K562 (cell line): ENCODE data around the gene MYADML2. TPM values are rescaled to one million over a fixed set of nuclear protein-coding genes. Genes with fewer than 3 reads are reported as not detected.
A peak's percentile ranks its signal among the peaks of the same experiment; 100 is the strongest.

ENCODE experiments used
- BHLHE40 ChIP-seq: IDR thresholded peaks from 2 replicates; pipeline ENCODE4 v1.6.1; 2011; ENCODE audit warnings: low read length, improper control_type of control experiment
- DPF2 ChIP-seq: fragments of 450-650 bp; IDR thresholded peaks from 2 replicates; pipeline ENCODE4 v1.6.1; 2016
- ETS1 ChIP-seq: conservative IDR thresholded peaks from 2 replicates; pipeline ENCODE4 v1.6.1; 2011; ENCODE audit warnings: low read depth, mild to moderate bottlenecking, low read length; ENCODE audit not compliant: control insufficient read depth
- FOXK2 ChIP-seq, 2 experiments: fragments of 450-650 bp; IDR thresholded peaks in 1 of 2; conservative IDR thresholded peaks in 1 of 2; 2 replicates each; pipeline ENCODE4 v1.6.1; 2016; ENCODE audit warnings: low read depth in 2 of 2, mild to moderate bottlenecking in 1 of 2
- HEY1 ChIP-seq: fragments of 250-450 bp; sonication (Bioruptor Pico); IDR thresholded peaks from 2 replicates; pipeline ENCODE4 v1.5.0; 2020; ENCODE audit warnings: mild to moderate bottlenecking, moderate library complexity, borderline replicate concordance
- HMGN3 ChIP-seq: IDR thresholded peaks from 2 replicates; pipeline ENCODE4 v1.6.1; 2011; ENCODE audit warnings: borderline replicate concordance, low read depth, mild to moderate bottlenecking, mixed read lengths, low read length; ENCODE audit not compliant: insufficient read length; ENCODE audit errors: extremely low read depth
- HMGXB4 ChIP-seq: sonication (generic); formaldehyde crosslinking; IDR thresholded peaks from 2 replicates; pipeline ENCODE4 v1.8.1; 2023; ENCODE audit warnings: mild to moderate bottlenecking, missing genetic modification reagents
- HNRNPH1 ChIP-seq: fragments of 200-400 bp; formaldehyde crosslinking; optimal IDR thresholded peaks from 2 replicates; pipeline ENCODE3; 2017; ENCODE audit warnings: low read depth, mild to moderate bottlenecking, low read length, moderate library complexity
- HNRNPUL1 ChIP-seq: fragments of 200-400 bp; formaldehyde crosslinking; IDR thresholded peaks from 2 replicates; pipeline ENCODE4 v1.6.1; 2017; ENCODE audit warnings: low read length
- HSF4 ChIP-seq: fragments of 250-450 bp; sonication (Bioruptor Pico); IDR thresholded peaks from 2 replicates; pipeline ENCODE4 v2.1.2; 2022; ENCODE audit warnings: mild to moderate bottlenecking, moderate library complexity, borderline replicate concordance
- MECOM ChIP-seq: fragments of 250-450 bp; sonication (Bioruptor Pico); IDR thresholded peaks from 2 replicates; pipeline ENCODE4 v1.8.0; 2022; ENCODE audit warnings: inconsistent platforms
- PHF8 ChIP-seq: fragments of 200-600 bp; sonication (generic); IDR thresholded peaks from 2 replicates; pipeline ENCODE4 v1.6.1; 2012; ENCODE audit warnings: mixed run types, mild to moderate bottlenecking, inconsistent platforms, low read length, moderate library complexity, borderline replicate concordance
- RBM15 ChIP-seq: fragments of 200-400 bp; formaldehyde crosslinking; IDR thresholded peaks from 2 replicates; pipeline ENCODE4 v1.6.1; 2018; ENCODE audit warnings: mild to moderate bottlenecking, low read length, moderate library complexity; ENCODE audit not compliant: insufficient read depth
- RFX5 ChIP-seq: IDR thresholded peaks from 2 replicates; pipeline ENCODE4 v1.6.1; 2011; ENCODE audit warnings: low read depth, mild to moderate bottlenecking, improper control_type of control experiment, low read length
- SIN3A ChIP-seq, 2 experiments: fragments of 150-350 bp in 1 of 2; IDR thresholded peaks; 2 replicates each; pipeline ENCODE4 v1.6.1; 2011 to 2016; ENCODE audit warnings: borderline replicate concordance in 2 of 2, low read depth in 2 of 2, low read length in 2 of 2, mild to moderate bottlenecking in 2 of 2, moderate library complexity in 2 of 2; ENCODE audit not compliant: control insufficient read depth in 1 of 2
- TFE3 ChIP-seq: fragments of 450-650 bp; formaldehyde crosslinking; IDR thresholded peaks from 2 replicates; pipeline ENCODE4 v1.4.0; 2020; ENCODE audit warnings: mild to moderate bottlenecking, mixed read lengths
- THRAP3 ChIP-seq: fragments of 450-650 bp; IDR thresholded peaks from 2 replicates; pipeline ENCODE4 v1.6.1; 2016; ENCODE audit warnings: mild to moderate bottlenecking, inconsistent platforms, borderline replicate concordance
- WHSC1 ChIP-seq: IDR thresholded peaks from one replicate; pipeline ENCODE4 v1.6.1; 2012; ENCODE audit warnings: low read length, control low read depth, inconsistent platforms
- ZNF175 ChIP-seq: fragments of 200-800 bp; sonication (Bioruptor generic); IDR thresholded peaks from 2 replicates; pipeline ENCODE4 v1.6.1; 2016; ENCODE audit warnings: low read depth, mild to moderate bottlenecking, missing genetic modification characterization, missing compliant biosample characterization
- ZNF436 ChIP-seq: fragments of 250-450, 450-650 bp; sonication (Bioruptor Pico); formaldehyde crosslinking; IDR thresholded peaks from 2 replicates; pipeline ENCODE4 v1.7.0; 2020; ENCODE audit warnings: mild to moderate bottlenecking
- ZNF57 ChIP-seq: fragments of 450-650 bp; formaldehyde crosslinking; IDR thresholded peaks from 2 replicates; pipeline ENCODE4 v1.4.0; 2020; ENCODE audit warnings: mild to moderate bottlenecking, moderate library complexity
- polyA plus RNA-seq, 8 experiments: library from polyadenylated mRNA; depleted of rRNA in 4 of 8; stranded (reverse) in 5 of 8; unstranded in 3 of 8; fragments of >200 nt; fragmentation: Nextera tagmentation in 2 of 8; fragmentation: Illumina TruSeq in 1 of 8; extraction: Ambion mirVana in 2 of 8; extraction: Trizol in 1 of 8; gene quantifications; 2 replicates each; pipeline versions ENCODE4 v1.2.1 to v1.2.3, GENCODE V29; 2011 to 2014; ENCODE audit warnings: inconsistent platforms in 1 of 8, missing spikeins in 1 of 8
- total RNA-seq, 7 experiments: library from RNA; depleted of rRNA in 6 of 7; stranded (reverse); fragments of >200 nt in 6 of 7; fragmentation: Illumina TruSeq in 2 of 7; extraction: Trizol in 2 of 7; gene quantifications; 2 replicates each; pipeline versions ENCODE4 v1.2.1 to v1.2.3, GENCODE V29; 2011 to 2021; ENCODE audit warnings: low replicate concordance in 1 of 7

MYADML2 gene
- total and polyA plus RNA-seq, 9 of the 15 experiments (the other 6 are each of a cell fraction or from before 2014, with no cell fraction given) = not detected

GRCh38 chr17:81912441-81913309, 34.4 kb downstream of the MYADML2 start (continued):
- TF ChIP-seq ETS1 (no peak), TFE3 (CRISPR knock-in tag) (no peak), PHF8 (no peak), WHSC1 (no peak), HSF4 (no peak), HNRNPH1 (no peak), ZNF436 (CRISPR knock-in tag) (no peak), ZNF175 (CRISPR knock-in tag) (no peak), MECOM (CRISPR knock-in tag) (no peak), RBM15 (no peak), HMGN3 (peak; percentile 73), HMGXB4 (CRISPR knock-in tag) (no peak; the same call in 1 of the 2 replicates), HNRNPUL1 (no peak), HEY1 (CRISPR knock-in tag) (no peak), THRAP3 (no peak), RFX5 (no peak), BHLHE40 (peak; percentile 75; the same call in 1 of the 2 replicates), SIN3A (IDR thresholded peaks at IDR 0.05; ENCODE audit: borderline replicate concordance in 2 of 2, control insufficient read depth in 1 of 2, low read depth in 2 of 2, low read length in 2 of 2) (0 out of 4 replicates have a peak, but pooled peaks of 1 of the 2 experiments have one; percentile 35), FOXK2 (conservative IDR thresholded peaks at IDR 0.05 in 1 of 2, IDR thresholded peaks at IDR 0.05 in 1 of 2; ENCODE audit: low read depth in 2 of 2) (peak in 1 of 2 experiments; percentile 11; a peak in 1 of 4 replicates), ZNF57 (CRISPR knock-in tag) (no peak), DPF2 (peak; percentile 82)
